Measurements from ENCODE around the gene POMZP3. TPM values are rescaled to one million over a fixed set of nuclear protein-coding genes. Genes with fewer than 3 reads are reported as not detected.
A peak's percentile ranks its signal among the peaks of the same experiment; 100 is the strongest.
"Not testable (repeated sequence)": the region's sequence is repeated elsewhere in the genome, so short reads cannot be mapped to it uniquely, and the experiment has no call there.

Gene POMZP3
- total RNA-seq: 10 to 100 TPM; 11.0 to 13.2 TPM

- Mint-ChIP-seq H3K4me3 (peak within 1 kb of the TSS; percentile 93), H3K4me1 (peaks cover 10% of the 10 kb centered on the region), H3K36me3 (peaks cover 12% of the 10 kb centered on the region), H3K27ac (peak within 1 kb of the TSS; percentile 94)
- not testable (repeated sequence) for H3K27me3 Mint-ChIP-seq, H3K9me3 Mint-ChIP-seq
- DNase-seq: peak; percentile 46
These were observed at the start of gene POMZP3 for GRCh38 chr7:76626989-76627642. POMZP3 (minus strand) TSS chr7:76627279; CDS start chr7:76626064, 1,215 bp downstream.

GRCh38 chr7:76675783-76676182 is 48.7 kb upstream of the POMZP3 start:
- not testable (repeated sequence) for H3K36me3 Mint-ChIP-seq, H3K27ac Mint-ChIP-seq, H3K4me3 Mint-ChIP-seq, H3K27me3 Mint-ChIP-seq, H3K9me3 Mint-ChIP-seq, DNase-seq, H3K4me1 Mint-ChIP-seq

- not testable (repeated sequence) for DNase-seq, H3K27me3 Mint-ChIP-seq, H3K36me3 Mint-ChIP-seq, H3K9me3 Mint-ChIP-seq, H3K4me1 Mint-ChIP-seq, H3K27ac Mint-ChIP-seq, H3K4me3 Mint-ChIP-seq
These were observed 46.3 kb upstream of the POMZP3 start for GRCh38 chr7:76673346-76673745.

GRCh38 chr7:76659212-76659611 is 32.1 kb upstream of the POMZP3 start:
- H3K27ac Mint-ChIP-seq, H3K4me1 Mint-ChIP-seq: not testable (repeated sequence)

GRCh38 chr7:76656425-76656824 is 29.3 kb upstream of the POMZP3 start:
- H3K27me3 Mint-ChIP-seq, DNase-seq, H3K36me3 Mint-ChIP-seq, H3K4me3 Mint-ChIP-seq, H3K9me3 Mint-ChIP-seq, H3K27ac Mint-ChIP-seq, H3K4me1 Mint-ChIP-seq: not testable (repeated sequence)

More at GRCh38 chr7:76659212-76659611, 32.1 kb upstream of the POMZP3 start:
- not testable (repeated sequence) for H3K9me3 Mint-ChIP-seq, H3K36me3 Mint-ChIP-seq, H3K4me3 Mint-ChIP-seq, DNase-seq, H3K27me3 Mint-ChIP-seq

- H3K36me3 Mint-ChIP-seq, H3K9me3 Mint-ChIP-seq, DNase-seq, H3K27me3 Mint-ChIP-seq, H3K27ac Mint-ChIP-seq, H3K4me3 Mint-ChIP-seq, H3K4me1 Mint-ChIP-seq: not testable (repeated sequence)
These were observed 15.5 kb upstream of the POMZP3 start for GRCh38 chr7:76642620-76643019.

- not testable (repeated sequence) for DNase-seq, H3K4me1 Mint-ChIP-seq, H3K36me3 Mint-ChIP-seq, H3K27ac Mint-ChIP-seq, H3K4me3 Mint-ChIP-seq, H3K9me3 Mint-ChIP-seq, H3K27me3 Mint-ChIP-seq
These were observed 10.1 kb upstream of the POMZP3 start for GRCh38 chr7:76637061-76637691.

- DNase-seq: peak; percentile 37
- Mint-ChIP-seq H3K4me1 (peaks cover 10% of the 10 kb centered on the region), H3K4me3 (peak overlapping the region; percentile 93), H3K36me3 (peaks cover 12% of the 10 kb centered on the region), H3K27ac (peak overlapping the region; percentile 89)
- not testable (repeated sequence) for H3K9me3 Mint-ChIP-seq, H3K27me3 Mint-ChIP-seq
These were observed 498 bp downstream of the POMZP3 start for GRCh38 chr7:76626581-76626980.

- not testable (repeated sequence) for H3K4me1 Mint-ChIP-seq, DNase-seq, H3K27me3 Mint-ChIP-seq, H3K27ac Mint-ChIP-seq, H3K4me3 Mint-ChIP-seq, H3K9me3 Mint-ChIP-seq
- H3K36me3 Mint-ChIP-seq: peaks cover 11% of the 10 kb centered on the region
These were observed 7.5 kb downstream of the POMZP3 start for GRCh38 chr7:76619439-76620190.

- not testable (repeated sequence) for H3K9me3 Mint-ChIP-seq, H3K27ac Mint-ChIP-seq, H3K27me3 Mint-ChIP-seq, H3K36me3 Mint-ChIP-seq, H3K4me3 Mint-ChIP-seq, H3K4me1 Mint-ChIP-seq
- DNase-seq: peak; percentile 26
These were observed 13.3 kb downstream of the POMZP3 start for GRCh38 chr7:76613783-76614182.

GRCh38 chr7:76612232-76612631 is 14.8 kb downstream of the POMZP3 start:
- not testable (repeated sequence) for H3K4me1 Mint-ChIP-seq, H3K27ac Mint-ChIP-seq, H3K9me3 Mint-ChIP-seq, H3K27me3 Mint-ChIP-seq, DNase-seq, H3K4me3 Mint-ChIP-seq, H3K36me3 Mint-ChIP-seq

GRCh38 chr7:76609864-76610263 is 17.2 kb downstream of the POMZP3 start:
- not testable (repeated sequence) for H3K36me3 Mint-ChIP-seq, H3K27ac Mint-ChIP-seq, H3K4me3 Mint-ChIP-seq, H3K9me3 Mint-ChIP-seq, DNase-seq, H3K27me3 Mint-ChIP-seq
- H3K4me1 Mint-ChIP-seq: peaks cover 13% of the 10 kb centered on the region

GRCh38 chr7:76608469-76608868 is 18.6 kb downstream of the POMZP3 start:
- not testable (repeated sequence) for H3K27ac Mint-ChIP-seq, H3K36me3 Mint-ChIP-seq, DNase-seq, H3K4me3 Mint-ChIP-seq, H3K9me3 Mint-ChIP-seq, H3K27me3 Mint-ChIP-seq
- H3K4me1 Mint-ChIP-seq: peaks cover 13% of the 10 kb centered on the region

GRCh38 chr7:76606027-76606426 is 21.1 kb downstream of the POMZP3 start:
- H3K36me3 Mint-ChIP-seq, H3K4me3 Mint-ChIP-seq, H3K9me3 Mint-ChIP-seq, H3K27me3 Mint-ChIP-seq: not testable (repeated sequence)
- DNase-seq: peak; percentile 59
- peak overlapping the region; percentile 81 for H3K27ac Mint-ChIP-seq
- H3K4me1 Mint-ChIP-seq: peaks cover 13% of the 10 kb centered on the region

GRCh38 chr7:76600650-76601049 is 26.4 kb downstream of the POMZP3 start:
- H3K27ac Mint-ChIP-seq: peak overlapping the region; percentile 82
- not testable (repeated sequence) for H3K27me3 Mint-ChIP-seq, DNase-seq, H3K4me3 Mint-ChIP-seq, H3K9me3 Mint-ChIP-seq
- H3K36me3 Mint-ChIP-seq: peaks cover 13% of the 10 kb centered on the region
- peaks cover 23% of the 10 kb centered on the region for H3K4me1 Mint-ChIP-seq

- Mint-ChIP-seq H3K36me3 (peaks cover 15% of the 10 kb centered on the region), H3K27ac (peak overlapping the region; percentile 82), H3K4me1 (peaks cover 26% of the 10 kb centered on the region)
- not testable (repeated sequence) for H3K27me3 Mint-ChIP-seq, H3K4me3 Mint-ChIP-seq, DNase-seq, H3K9me3 Mint-ChIP-seq
These were observed 27.0 kb downstream of the POMZP3 start for GRCh38 chr7:76600116-76600482.

Data from activated naive CD8-positive, alpha-beta T cell treated with anti-CD3 and anti-CD28 coated beads for 36 hours (primary cell).